ENCODE measurements around the gene RHAG. TPM values are rescaled to one million over a fixed set of nuclear protein-coding genes. Genes with fewer than 3 reads are reported as not detected.
"Not testable (repeated sequence)": the region's sequence is repeated elsewhere in the genome, so short reads cannot be mapped to it uniquely, and the experiment has no call there.

RHAG gene
- polyA plus RNA-seq, 1 donor from 2014 or later: not detected

DNA sequence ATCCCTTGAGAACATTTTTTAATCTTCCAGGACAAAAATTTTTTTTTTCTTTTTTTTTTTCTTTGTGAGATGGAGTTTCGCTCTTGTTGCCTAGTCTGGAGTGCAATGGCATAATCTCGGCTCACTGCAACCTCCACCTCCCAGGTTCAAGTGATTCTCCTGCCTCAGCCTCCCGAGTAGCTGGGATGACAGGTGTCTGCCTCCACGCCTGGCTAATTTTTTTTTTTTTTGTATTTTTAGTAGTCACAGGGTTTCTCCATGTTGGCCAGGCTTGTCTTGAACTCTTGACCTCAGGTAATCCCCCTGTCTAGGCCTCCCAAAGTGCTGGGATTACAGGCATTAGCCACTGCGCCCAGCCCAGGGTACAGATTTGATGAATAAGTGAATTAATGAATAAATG lies 22.5 kb downstream of the RHAG start:
- H3K36me3 Mint-ChIP-seq, H3K27ac Mint-ChIP-seq, H3K9me3 Mint-ChIP-seq, H3K4me3 Mint-ChIP-seq, H3K4me1 Mint-ChIP-seq, H3K27me3 Mint-ChIP-seq: not testable (repeated sequence)

DNA sequence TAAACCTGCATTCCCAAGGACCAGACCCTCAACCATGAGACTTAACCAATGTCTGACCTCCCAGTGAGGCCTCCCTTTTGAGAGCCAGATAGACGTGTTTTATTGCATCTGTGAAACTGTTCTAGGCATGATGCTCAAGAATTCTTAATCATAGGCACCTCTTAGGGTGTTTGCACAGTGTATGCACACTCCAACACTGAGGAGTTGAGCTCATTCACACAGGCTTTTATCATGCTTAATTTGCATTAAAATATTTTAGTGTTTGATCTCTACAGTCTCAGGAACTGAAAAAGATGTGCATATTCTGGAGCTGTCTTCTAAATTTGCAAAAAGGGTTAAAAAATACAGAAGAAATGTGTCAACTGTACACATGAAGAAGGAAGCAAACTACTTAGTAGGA lies 27.4 kb downstream of the RHAG start:
- no peaks in the 10 kb centered on the region for H3K27me3 Mint-ChIP-seq
- H3K36me3 Mint-ChIP-seq: no peaks in the 10 kb centered on the region
- no peaks in the 10 kb centered on the region for H3K9me3 Mint-ChIP-seq
- no peak overlapping the region for H3K4me3 Mint-ChIP-seq
- no peaks in the 10 kb centered on the region for H3K4me1 Mint-ChIP-seq
- no peak overlapping the region for H3K27ac Mint-ChIP-seq

- H3K36me3 Mint-ChIP-seq, H3K4me3 Mint-ChIP-seq, H3K4me1 Mint-ChIP-seq, H3K27me3 Mint-ChIP-seq, H3K27ac Mint-ChIP-seq, H3K9me3 Mint-ChIP-seq: not testable (repeated sequence)
Measured at GRCh38 chr6:49608275-49608674, 28.4 kb downstream of the RHAG start.

- Mint-ChIP-seq H3K4me1 (no peaks in the 10 kb centered on the region), H3K27ac (no peak overlapping the region), H3K27me3 (no peaks in the 10 kb centered on the region), H3K4me3 (no peak overlapping the region), H3K9me3 (no peaks in the 10 kb centered on the region), H3K36me3 (no peaks in the 10 kb centered on the region)
Measured at GRCh38 chr6:49607391-49607982, 29.2 kb downstream of the RHAG start.

DNA sequence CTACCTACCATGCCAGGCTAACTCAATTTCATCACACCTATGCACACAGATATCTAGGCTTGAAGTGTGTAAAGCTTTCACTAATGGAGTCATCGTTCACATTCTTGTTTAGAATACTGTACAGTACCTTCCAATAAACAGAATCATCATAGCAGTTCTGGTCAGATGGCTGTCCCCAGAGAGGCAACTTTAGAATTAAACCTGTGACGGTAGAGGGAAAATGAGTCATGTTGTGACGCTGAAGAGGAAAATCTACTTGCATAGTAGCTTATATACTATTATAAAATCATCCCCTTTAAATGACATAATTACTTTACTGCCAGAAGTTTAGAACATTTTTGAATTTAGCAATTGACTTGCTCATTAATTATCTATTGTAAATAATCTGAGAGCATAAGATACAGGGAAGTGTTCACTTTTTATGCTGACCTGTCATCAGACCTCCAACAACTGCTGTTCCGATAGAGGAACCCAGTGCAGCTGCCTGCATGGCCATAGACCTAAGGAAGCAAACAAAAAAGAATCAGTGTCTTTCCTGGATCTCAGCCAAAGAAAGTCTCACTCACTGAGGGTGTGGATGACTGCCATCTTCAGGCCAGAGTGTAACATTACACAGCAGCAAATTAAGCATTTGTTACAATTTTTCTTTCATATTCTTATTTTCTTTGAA lies 29.8 kb downstream of the RHAG start:
- no peaks in the 10 kb centered on the region for H3K36me3 Mint-ChIP-seq
- H3K4me3 Mint-ChIP-seq: no peak overlapping the region
- no peak overlapping the region for H3K27ac Mint-ChIP-seq

DNA sequence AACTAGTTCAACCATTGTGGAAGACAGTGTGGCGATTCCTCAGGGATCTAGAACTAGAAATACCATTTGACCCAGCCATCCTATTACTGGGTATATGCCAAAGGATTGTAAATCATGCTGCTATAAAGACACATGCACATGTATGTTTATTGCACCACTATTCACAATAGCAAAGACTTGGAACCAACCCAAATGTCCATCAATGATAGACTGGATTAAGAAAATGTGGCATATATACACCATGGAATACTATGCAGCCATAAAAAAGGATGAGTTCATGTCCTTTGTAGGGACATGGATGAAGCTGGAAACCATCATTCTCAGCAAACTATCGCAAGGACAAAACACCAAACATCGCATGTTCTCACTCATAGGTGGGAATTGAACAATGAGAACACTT lies 32.6 kb downstream of the RHAG start:
- not testable (repeated sequence) for H3K4me3 Mint-ChIP-seq, H3K27me3 Mint-ChIP-seq, H3K27ac Mint-ChIP-seq, H3K9me3 Mint-ChIP-seq, H3K4me1 Mint-ChIP-seq, H3K36me3 Mint-ChIP-seq

More for the DNA sequence above, 29.8 kb downstream of the RHAG start:
- H3K27me3 Mint-ChIP-seq: no peaks in the 10 kb centered on the region
- H3K4me1 Mint-ChIP-seq: no peaks in the 10 kb centered on the region
- no peaks in the 10 kb centered on the region for H3K9me3 Mint-ChIP-seq

GRCh38 chr6:49587262-49587661 lies 49.4 kb downstream of the RHAG start:
- H3K27ac Mint-ChIP-seq, H3K4me3 Mint-ChIP-seq, H3K27me3 Mint-ChIP-seq, H3K9me3 Mint-ChIP-seq, H3K4me1 Mint-ChIP-seq, H3K36me3 Mint-ChIP-seq: not testable (repeated sequence)

- Mint-ChIP-seq H3K4me1 (no peaks in the 10 kb centered on the region), H3K4me3 (no peak overlapping the region), H3K27me3 (peaks cover 5% of the 10 kb centered on the region), H3K36me3 (peaks cover 1% of the 10 kb centered on the region), H3K27ac (no peak overlapping the region), H3K9me3 (peaks cover 0 to 4% (median 0%) of the 10 kb centered on the region in 3 donors)
Measured at GRCh38 chr6:49582529-49582928, 54.1 kb downstream of the RHAG start.

DNA sequence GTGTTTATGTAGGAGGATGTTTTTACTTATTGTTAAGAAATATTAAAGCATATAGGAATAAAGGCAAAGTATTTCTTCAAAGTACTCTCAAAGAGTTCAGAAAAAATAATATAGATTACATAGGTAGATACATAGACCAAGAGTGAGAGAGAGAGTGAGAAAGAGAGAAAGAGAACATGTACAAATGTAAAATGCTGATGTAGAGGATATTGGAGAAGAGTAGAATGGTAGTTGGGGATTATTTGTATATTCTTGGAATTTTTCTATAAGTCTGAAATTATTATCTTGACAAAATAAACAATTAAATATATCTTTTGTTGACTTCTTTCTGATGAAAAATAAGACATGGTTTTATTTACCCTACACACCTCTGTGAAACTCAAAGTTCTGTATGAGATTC lies 57.0 kb downstream of the RHAG start:
- Mint-ChIP-seq H3K4me1 (no peaks in the 10 kb centered on the region), H3K9me3 (peaks cover 0 to 4% (median 0%) of the 10 kb centered on the region in 3 donors), H3K36me3 (peaks cover 1% of the 10 kb centered on the region), H3K27me3 (peaks cover 5% of the 10 kb centered on the region), H3K4me3 (no peak overlapping the region), H3K27ac (no peak overlapping the region)

GRCh38 chr6:49576618-49577017 lies 60.0 kb downstream of the RHAG start:
- H3K36me3 Mint-ChIP-seq: no peaks in the 10 kb centered on the region
- no peak overlapping the region for H3K4me3 Mint-ChIP-seq
- H3K9me3 Mint-ChIP-seq: peaks cover 0 to 4% (median 0%) of the 10 kb centered on the region in 3 donors
- no peaks in the 10 kb centered on the region for H3K4me1 Mint-ChIP-seq
- H3K27ac Mint-ChIP-seq: no peak overlapping the region
- H3K27me3 Mint-ChIP-seq: peaks cover 5% of the 10 kb centered on the region

DNA sequence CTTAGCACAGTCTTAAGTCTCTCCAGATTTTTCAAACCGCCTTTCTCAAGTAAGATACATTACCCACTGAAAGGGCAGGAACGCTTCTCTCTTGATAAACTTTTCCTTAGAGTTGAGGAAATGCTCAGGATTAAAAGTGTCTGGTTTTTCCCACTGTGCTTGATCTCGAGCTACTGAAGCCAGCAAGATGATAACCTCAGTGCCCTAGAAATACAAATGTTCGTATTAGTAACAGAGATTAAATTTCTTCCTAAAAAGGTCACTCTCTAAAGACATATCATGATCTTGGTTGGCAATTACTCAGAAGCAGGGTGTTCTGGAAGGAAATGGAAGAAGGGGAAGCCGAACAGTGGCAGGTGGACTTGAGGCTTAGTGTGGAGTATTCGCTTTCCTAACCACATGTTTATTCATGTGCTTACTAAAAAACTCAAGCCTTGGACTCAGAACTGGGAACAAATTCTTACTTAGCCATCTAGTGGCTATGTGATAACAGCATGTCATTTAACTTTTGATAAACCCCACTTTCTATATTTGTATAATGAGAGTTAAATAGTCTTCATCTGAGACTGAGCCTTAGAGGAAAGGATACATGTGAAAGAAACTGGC lies 66.1 kb downstream of the RHAG start:
- Mint-ChIP-seq H3K27me3 (no peaks in the 10 kb centered on the region), H3K9me3 (no peaks in the 10 kb centered on the region), H3K4me1 (no peaks in the 10 kb centered on the region), H3K36me3 (no peaks in the 10 kb centered on the region), H3K27ac (no peak overlapping the region), H3K4me3 (no peak overlapping the region)

- H3K4me1 Mint-ChIP-seq: no peaks in the 10 kb centered on the region
- H3K9me3 Mint-ChIP-seq: peaks cover 0 to 6% (median 2%) of the 10 kb centered on the region in 3 donors
- no peak overlapping the region for H3K4me3 Mint-ChIP-seq
- no peaks in the 10 kb centered on the region for H3K27me3 Mint-ChIP-seq
- no peak overlapping the region for H3K27ac Mint-ChIP-seq
- no peaks in the 10 kb centered on the region for H3K36me3 Mint-ChIP-seq
Measured at GRCh38 chr6:49565855-49566254, 70.8 kb downstream of the RHAG start.

DNA sequence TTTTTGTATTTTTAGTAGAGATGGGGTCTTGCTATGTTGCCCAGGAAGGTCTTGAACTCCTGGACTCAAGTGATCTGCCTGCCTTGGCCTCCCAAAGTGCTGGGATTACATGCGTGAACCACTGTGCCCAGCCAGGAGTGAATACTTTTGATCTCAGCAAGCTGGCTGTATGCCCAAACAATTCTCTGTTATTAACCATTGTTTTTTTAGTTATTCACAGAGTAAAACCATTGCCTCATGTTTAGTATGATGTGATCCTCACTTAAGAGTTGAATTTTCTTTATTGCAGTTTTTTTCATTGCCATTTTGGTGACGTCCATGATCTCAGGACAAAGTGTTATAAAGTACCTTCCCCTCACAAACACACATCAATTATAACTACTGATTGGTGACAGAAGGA lies 71.4 kb downstream of the RHAG start:
- H3K27me3 Mint-ChIP-seq: no peaks in the 10 kb centered on the region
- peaks cover 0 to 6% (median 2%) of the 10 kb centered on the region in 3 donors for H3K9me3 Mint-ChIP-seq
- no peaks in the 10 kb centered on the region for H3K36me3 Mint-ChIP-seq
- H3K4me3 Mint-ChIP-seq: no peak overlapping the region
- no peak overlapping the region for H3K27ac Mint-ChIP-seq
- H3K4me1 Mint-ChIP-seq: no peaks in the 10 kb centered on the region

GRCh38 chr6:49564552-49564951 lies 72.1 kb downstream of the RHAG start:
- H3K27me3 Mint-ChIP-seq: no peaks in the 10 kb centered on the region
- H3K4me3 Mint-ChIP-seq: no peak overlapping the region
- no peak overlapping the region for H3K27ac Mint-ChIP-seq
- H3K4me1 Mint-ChIP-seq: no peaks in the 10 kb centered on the region
- H3K36me3 Mint-ChIP-seq: no peaks in the 10 kb centered on the region
- H3K9me3 Mint-ChIP-seq: peaks cover 0 to 6% (median 2%) of the 10 kb centered on the region in 3 donors

- Mint-ChIP-seq H3K9me3 (peaks cover 0 to 6% (median 2%) of the 10 kb centered on the region in 3 donors), H3K27ac (no peak overlapping the region), H3K4me1 (no peaks in the 10 kb centered on the region), H3K27me3 (no peaks in the 10 kb centered on the region), H3K4me3 (no peak overlapping the region), H3K36me3 (no peaks in the 10 kb centered on the region)
Measured at GRCh38 chr6:49563006-49563886, 73.4 kb downstream of the RHAG start.
